ENCODE measurements around the gene ZNF592. TPM values are rescaled to one million over a fixed set of nuclear protein-coding genes. Genes with fewer than 3 reads are reported as not detected.

ZNF592 gene
- total RNA-seq, 1 experiment from 2014 or later = 34.6 TPM

- DNase-seq = no peak
- Histone ChIP-seq H3T11ph (ENCODE audit: low read length) (no peak overlapping the region), H2BK120ac (ENCODE audit: low read depth, low read length, poor library complexity, severe bottlenecking) (no peak overlapping the region), H2AFZ (ENCODE audit: low read length) (no peak overlapping the region), H4K91ac (ENCODE audit: insufficient read length, low read depth, low read length) (no peak overlapping the region), H3K27ac (ENCODE audit: insufficient read length, low read depth, low read length) (no peak overlapping the region), H3K79me2 (ENCODE audit: insufficient read depth, low read length) (no peaks in the 10 kb centered on the region), H3K4me1 (ENCODE audit: insufficient read depth, low read length) (no peaks in the 10 kb centered on the region), H4K8ac (replicated peaks; ENCODE audit: insufficient read length, low read depth, low read length) (no peak overlapping the region), H3K79me1 (ENCODE audit: insufficient read depth, low read depth, low read length, poor library complexity, severe bottlenecking) (no peaks in the 10 kb centered on the region), H3K9me3 (ENCODE audit: control insufficient read depth, low read depth, low read length) (no peaks in the 10 kb centered on the region), H3K23me2 (ENCODE audit: insufficient read length, low read depth, low read length, poor library complexity, severe bottlenecking) (no peaks in the 10 kb centered on the region), H3K27me3 (ENCODE audit: insufficient read depth, low read length) (no peaks in the 10 kb centered on the region), H4K5ac (ENCODE audit: insufficient read length, low read depth, low read length) (no peak overlapping the region), H3K18ac (ENCODE audit: insufficient read length, low read depth, low read length) (no peak overlapping the region), H3K23ac (ENCODE audit: insufficient read length, low read depth, low read length) (no peak overlapping the region), H2BK5ac (ENCODE audit: insufficient read length, low read length) (no peak overlapping the region), H3K4ac (ENCODE audit: low read depth, low read length) (no peak overlapping the region), H4K20me1 (ENCODE audit: control insufficient read depth, insufficient read depth, insufficient read length) (no peaks in the 10 kb centered on the region), H3K9ac (ENCODE audit: extremely low read depth, insufficient read length, low read length) (no peak overlapping the region), H2BK12ac (ENCODE audit: insufficient read length, low read depth, low read length) (no peak overlapping the region), H3K4me2 (ENCODE audit: insufficient read depth, insufficient read length, low read length) (no peak overlapping the region), H2AK5ac (ENCODE audit: insufficient read length, low read length) (no peak overlapping the region), H3K14ac (ENCODE audit: insufficient read depth, low read length) (no peak overlapping the region), H3K56ac (ENCODE audit: insufficient read length, low read depth, low read length) (no peak overlapping the region), H2BK15ac (ENCODE audit: low read depth, low read length) (no peak overlapping the region), H2BK20ac (ENCODE audit: low read depth, low read length, poor library complexity, severe bottlenecking) (no peak overlapping the region)
- no peak for TF ChIP-seq CTCF (conservative IDR thresholded peaks at IDR 0.05)
- H3K9me3 Mint-ChIP-seq = no peaks in the 10 kb centered on the region
- no CpG with 5 or more reads among the region's 3 CpGs for WGBS (ENCODE audit: extremely low coverage, insufficient read length, low lambda C conversion rate)
- H3K27me3 Mint-ChIP-seq (ENCODE audit: low read depth) = no peaks in the 10 kb centered on the region
- H3K4me1 Mint-ChIP-seq = no peaks in the 10 kb centered on the region; a peak in 1 of 4 replicates
- no peak overlapping the region for H3K4me3 Mint-ChIP-seq
- no peak overlapping the region for H3K27ac Mint-ChIP-seq
- H3K36me3 Mint-ChIP-seq (ENCODE audit: insufficient read depth in 1 of 3, low read depth in 3 of 3) = peaks cover 4 to 17% (median 14%) of the 10 kb centered on the region in 3 experiments; a peak in 5 of 7 replicates
These were observed 58.8 kb downstream of the ZNF592 start for GRCh38 chr15:84807228-84807627.

Measured in H9 (cell line).